Gastroesophageal sphincter (tissue), 4 donors: ENCODE data around the gene PMP22. TPM values are rescaled to one million over a fixed set of nuclear protein-coding genes. Genes with fewer than 3 reads are reported as not detected.
"Not testable (repeated sequence)": the region's sequence is repeated elsewhere in the genome, so short reads cannot be mapped to it uniquely, and the experiment has no call there.

Source experiments
- ATAC-seq: fragments of 150-250 bp; one replicate; pipeline ENCODE4 v1.9.1; 2016; ENCODE audit warnings: mild to moderate bottlenecking, moderate library complexity
- H3K27ac ChIP-seq, 4 donors: fragments of 200-600 bp; sonication (generic) in 3 of 4; 1 replicate in 3 of 4; 2 replicates in 1 of 4; pipeline ENCODE4 v1.5.1; 2016 to 2019
- H3K27me3 ChIP-seq: fragments of 200-600 bp; sonication (generic); one replicate; pipeline ENCODE4 v1.5.1; 2019
- H3K36me3 ChIP-seq, 2 donors: fragments of 200-600 bp; sonication (generic); one replicate each; pipeline ENCODE4 v1.5.1; 2019; ENCODE audit warnings: control low read depth in 1 of 2
- H3K4me1 ChIP-seq, 3 donors: fragments of 200-600 bp; sonication (generic); 1 replicate in 2 of 3; 2 replicates in 1 of 3; pipeline ENCODE4 v1.5.1; 2016 to 2019; ENCODE audit warnings: control low read depth in 2 of 3
- H3K4me3 ChIP-seq, 2 donors: fragments of 200-600 bp; sonication (generic); one replicate each; pipeline ENCODE4 v1.5.1; 2019; ENCODE audit warnings: mild to moderate bottlenecking in 1 of 2, moderate library complexity in 1 of 2
- H3K9me3 ChIP-seq, 3 donors: fragments of 200-600 bp; sonication (generic); one replicate each; pipeline ENCODE4 v1.5.1; 2017 to 2019; ENCODE audit warnings: control low read depth in 2 of 3
- CTCF ChIP-seq, 4 experiments: fragments of 200-600 bp in 2 of 4; fragments of 450-650 bp in 2 of 4; sonication (generic) in 1 of 4; IDR thresholded peaks; one replicate each; pipeline ENCODE4 v1.5.1; 2017 to 2019; ENCODE audit warnings: antibody characterized with exemption in 4 of 4, mild to moderate bottlenecking in 2 of 4, moderate library complexity in 2 of 4
- EP300 ChIP-seq: sonication (generic); formaldehyde crosslinking; IDR thresholded peaks from one replicate; pipeline ENCODE4 v1.6.1; 2017; ENCODE audit warnings: antibody characterized with exemption, mild to moderate bottlenecking
- POLR2A ChIP-seq, 2 donors: fragments of 450-650 bp; IDR thresholded peaks; one replicate each; pipeline ENCODE4 v1.6.1; 2017; ENCODE audit warnings: antibody characterized with exemption in 2 of 2, mild to moderate bottlenecking in 2 of 2, moderate library complexity in 1 of 2
- POLR2AphosphoS5 ChIP-seq: sonication (generic); formaldehyde crosslinking; IDR thresholded peaks from one replicate; pipeline ENCODE4 v1.6.1; 2017; ENCODE audit warnings: antibody characterized with exemption
- WGBS, 2 donors: methylation state at CpG; one replicate each; pipeline ENCODE4 v1.1.5; 2018; ENCODE audit warnings: low coverage in 1 of 2; 5-methylcytosine and 5-hydroxymethylcytosine counted together
- total RNA-seq, 4 donors: library from RNA; depleted of rRNA; stranded (reverse); fragments of >200 nt; gene quantifications; one replicate each; pipeline ENCODE4 v1.1.0, GENCODE V29; 2016

Gene PMP22
- total RNA-seq, 4 donors from 2014 or later: 145 to 268 (median 242) TPM

GRCh38 chr17:15220785-15221184, 44.3 kb downstream of the PMP22 start:
- no peak for TF ChIP-seq EP300
- 26 to 83% methylated on average over 1 to 2 of the region's 2 CpGs for WGBS, 2 donors
- no peak for ATAC-seq

GRCh38 chr17:15216481-15216880, 48.6 kb downstream of the PMP22 start:
- 91 to 94% methylated on average over 1 to 2 of the region's 2 CpGs for WGBS, 2 donors
- Histone ChIP-seq H3K36me3 (no peaks in the 10 kb centered on the region), H3K4me3 (no peak overlapping the region), H3K9me3 (no peaks in the 10 kb centered on the region), H3K4me1 (no peaks in the 10 kb centered on the region), H3K27ac (no peak overlapping the region), H3K27me3 (no peaks in the 10 kb centered on the region)
- ATAC-seq: no peak
- TF ChIP-seq POLR2A (IDR thresholded peaks at IDR 0.05): no peak
- TF ChIP-seq CTCF (IDR thresholded peaks at IDR 0.05): no peak
- TF ChIP-seq POLR2AphosphoS5: no peak
- TF ChIP-seq EP300: no peak

More at GRCh38 chr17:15220785-15221184, 44.3 kb downstream of the PMP22 start:
- no peaks in the 10 kb centered on the region for H3K36me3 ChIP-seq
- no peak overlapping the region for H3K27ac ChIP-seq
- H3K9me3 ChIP-seq: no peaks in the 10 kb centered on the region
- H3K4me1 ChIP-seq: no peaks in the 10 kb centered on the region
- no peaks in the 10 kb centered on the region for H3K27me3 ChIP-seq
- H3K4me3 ChIP-seq: no peak overlapping the region

- 67 to 77% methylated on average over 2 to 3 of the region's 5 CpGs for WGBS, 2 donors
- H3K9me3 ChIP-seq: no peaks in the 10 kb centered on the region
- peak in 1 of 4 experiments; percentile 15 for TF ChIP-seq CTCF (IDR thresholded peaks at IDR 0.05)
- no peak for TF ChIP-seq POLR2A (IDR thresholded peaks at IDR 0.05)
- no peaks in the 10 kb centered on the region for H3K27me3 ChIP-seq
- no peak overlapping the region for H3K4me3 ChIP-seq
- ATAC-seq: no peak
- no peaks in the 10 kb centered on the region for H3K4me1 ChIP-seq
- no peak overlapping the region for H3K27ac ChIP-seq
- H3K36me3 ChIP-seq: no peaks in the 10 kb centered on the region
Measured at GRCh38 chr17:15213381-15214087, 51.6 kb downstream of the PMP22 start.

DNA sequence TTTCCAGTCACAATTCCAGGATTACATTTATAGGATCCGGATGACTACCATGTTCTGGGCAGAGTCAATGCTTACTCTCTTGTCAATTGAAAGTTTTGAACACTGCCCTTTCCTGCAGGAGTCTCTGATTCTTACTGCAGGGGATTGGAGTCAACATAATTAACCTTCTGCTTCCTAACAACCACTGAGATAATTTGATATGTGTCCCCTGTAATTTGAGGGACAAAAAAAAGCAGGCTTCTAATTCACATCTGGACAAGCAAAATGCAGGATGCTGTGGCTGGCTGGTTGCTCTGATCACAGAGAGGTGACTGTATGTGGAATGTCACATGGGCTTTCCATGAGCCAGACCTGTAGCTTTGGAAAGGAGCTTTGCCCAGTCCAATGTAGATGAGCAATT, 54.9 kb downstream of the PMP22 start:
- Histone ChIP-seq H3K27ac (no peak overlapping the region), H3K27me3 (no peaks in the 10 kb centered on the region), H3K9me3 (peaks cover 0 to 6% (median 0%) of the 10 kb centered on the region in 3 donors), H3K36me3 (no peaks in the 10 kb centered on the region), H3K4me3 (no peak overlapping the region), H3K4me1 (no peaks in the 10 kb centered on the region)
- no peak for ATAC-seq
- TF ChIP-seq POLR2AphosphoS5: no peak
- 62 to 82% methylated on average over 1 of the region's 1 CpG for WGBS, 2 donors

- not testable (repeated sequence) for H3K4me3 ChIP-seq, H3K27ac ChIP-seq, ATAC-seq, H3K27me3 ChIP-seq, H3K4me1 ChIP-seq, H3K36me3 ChIP-seq
- peaks cover 0 to 38% (median 0%) of the 10 kb centered on the region in 3 donors for H3K9me3 ChIP-seq
- WGBS, 2 donors: 89 to 100% methylated on average over 2 of the region's 2 CpGs
Measured at GRCh38 chr17:15203062-15203461, 62.1 kb downstream of the PMP22 start.

DNA sequence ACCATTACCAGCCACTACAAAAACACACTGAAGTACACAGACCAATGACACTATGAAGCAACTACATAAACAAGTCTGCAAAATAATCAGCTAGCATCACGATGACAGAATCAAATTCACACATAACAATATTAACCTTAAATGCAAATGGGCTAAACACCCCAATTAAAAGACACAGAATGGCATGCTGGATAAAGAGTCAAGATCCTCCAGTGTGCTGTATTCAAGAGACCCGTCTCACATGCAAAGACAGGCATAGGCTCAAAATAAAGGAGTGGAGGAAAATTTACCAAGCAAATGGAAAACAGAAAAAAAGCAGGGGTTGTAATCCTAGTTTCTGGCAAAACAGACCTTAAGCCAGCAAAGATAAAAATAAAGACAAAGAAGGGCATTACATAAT, 64.6 kb downstream of the PMP22 start:
- not testable (repeated sequence) for H3K27me3 ChIP-seq, H3K36me3 ChIP-seq, H3K4me1 ChIP-seq, H3K27ac ChIP-seq, H3K4me3 ChIP-seq, ATAC-seq
- peaks cover 0 to 37% (median 0%) of the 10 kb centered on the region in 3 donors for H3K9me3 ChIP-seq
- WGBS, 2 donors: 77 to 94% methylated on average over 2 of the region's 2 CpGs

GRCh38 chr17:15197229-15197628, 67.9 kb downstream of the PMP22 start:
- Histone ChIP-seq H3K4me1 (no peaks in the 10 kb centered on the region), H3K27me3 (no peaks in the 10 kb centered on the region), H3K4me3 (no peak overlapping the region), H3K9me3 (peaks cover 0 to 36% (median 0%) of the 10 kb centered on the region in 3 donors), H3K36me3 (no peaks in the 10 kb centered on the region), H3K27ac (no peak overlapping the region)
- WGBS, 2 donors: 78 to 83% methylated on average over 2 to 3 of the region's 3 CpGs
- no peak for ATAC-seq
- TF ChIP-seq POLR2A (IDR thresholded peaks at IDR 0.05) (no peak), CTCF (IDR thresholded peaks at IDR 0.05) (no peak), POLR2AphosphoS5 (no peak), EP300 (no peak)
